IMR-90 (cell line): ENCODE results near the gene SSNA1. TPM values are rescaled to one million over a fixed set of nuclear protein-coding genes. Genes with fewer than 3 reads are reported as not detected.
A peak's percentile ranks its signal among the peaks of the same experiment; 100 is the strongest.

Experiments
- ATAC-seq: fragments of 200-7000 bp; cut with Tn5 transposase; 2 replicates; pipeline ENCODE4 v1.9.1; 2020; ENCODE audit warnings: low read depth, mild to moderate bottlenecking, moderate library complexity
- BruUV-seq: library from RNA; stranded (reverse); fragments of 400-500 nt; replicated peaks from 2 replicates; lab custom pipeline; 2021; lab: Mats Ljungman, UMichigan
- CTCF ChIA-PET: fragments of 300-600 bp; formaldehyde crosslinking; extraction: SDS; loops from one replicate; lab custom pipeline; 2021; ENCODE audit warnings: antibody characterized with exemption; lab: Yijun Ruan, JAX
- POLR2A ChIA-PET: fragments of 300-600 bp; sonication (Branson Sonifier 250); formaldehyde crosslinking; loops from one replicate; lab custom pipeline; 2022; ENCODE audit warnings: antibody characterized with exemption; ENCODE audit not compliant: unreplicated experiment; lab: Charles Lee
- DNase-seq: peaks from one replicate; pipeline ENCODE4 v3.0.0; 2013
- H2AFZ ChIP-seq: replicated peaks from 2 replicates; pipeline ENCODE3; 2013; ENCODE audit warnings: low read length, mild to moderate bottlenecking; ENCODE audit not compliant: poor library complexity
- H2AK5ac ChIP-seq: 2 replicates; pipeline ENCODE4 v1.6.1; 2013; ENCODE audit warnings: low read depth, low read length, inconsistent platforms
- H2AK9ac ChIP-seq: replicated peaks from 2 replicates; pipeline ENCODE3; 2013; ENCODE audit warnings: mild to moderate bottlenecking, low read depth, low read length, moderate library complexity; ENCODE audit not compliant: poor library complexity
- H2BK120ac ChIP-seq: 2 replicates; pipeline ENCODE4 v1.6.1; 2013; ENCODE audit warnings: low read depth, low read length, inconsistent platforms
- H2BK15ac ChIP-seq: 3 replicates; pipeline ENCODE4 v1.6.1; 2013; ENCODE audit warnings: low read depth, low read length, inconsistent platforms
- H2BK20ac ChIP-seq: 2 replicates; pipeline ENCODE4 v1.6.1; 2013; ENCODE audit warnings: low read depth, mild to moderate bottlenecking, inconsistent platforms, low read length, moderate library complexity
- H2BK5ac ChIP-seq: 2 replicates; pipeline ENCODE4 v1.6.1; 2013; ENCODE audit warnings: mild to moderate bottlenecking, low read depth, low read length, inconsistent platforms; ENCODE audit not compliant: poor library complexity, severe bottlenecking
- H3K14ac ChIP-seq: replicated peaks from 2 replicates; pipeline ENCODE4 v1.6.1; 2013; ENCODE audit warnings: low read depth, low read length, inconsistent platforms
- H3K18ac ChIP-seq: 2 replicates; pipeline ENCODE4 v1.6.1; 2013; ENCODE audit warnings: low read depth, low read length, control low read depth
- H3K23ac ChIP-seq: 2 replicates; pipeline ENCODE4 v1.6.1; 2013; ENCODE audit warnings: low read depth, low read length, inconsistent platforms
- H3K27ac ChIP-seq: 2 replicates; pipeline ENCODE4 v1.5.1; 2013; ENCODE audit warnings: mild to moderate bottlenecking, control low read depth, low read length; ENCODE audit not compliant: insufficient read depth
- H3K27me3 ChIP-seq: 2 replicates; pipeline ENCODE4 v1.6.1; 2013; ENCODE audit warnings: low read length; ENCODE audit not compliant: control insufficient read depth, insufficient read depth
- H3K36me3 ChIP-seq: 2 replicates; pipeline ENCODE4 v1.6.1; 2013; ENCODE audit warnings: low read length, mixed read lengths; ENCODE audit not compliant: control insufficient read depth, insufficient read depth
- H3K4ac ChIP-seq: 2 replicates; pipeline ENCODE4 v1.6.1; 2013; ENCODE audit warnings: low read depth, low read length, inconsistent platforms
- H3K4me1 ChIP-seq: 2 replicates; pipeline ENCODE4 v1.6.1; 2013; ENCODE audit warnings: low read length, mixed read lengths; ENCODE audit not compliant: control insufficient read depth, insufficient read depth
- H3K4me2 ChIP-seq: 2 replicates; pipeline ENCODE4 v1.6.1; 2013; ENCODE audit warnings: low read depth, mild to moderate bottlenecking, control low read depth, low read length, moderate library complexity
- H3K4me3 ChIP-seq: 2 replicates; pipeline ENCODE4 v1.5.1; 2013; ENCODE audit warnings: low read depth, mild to moderate bottlenecking, control low read depth, low read length, moderate library complexity; ENCODE audit not compliant: insufficient read depth
- H3K56ac ChIP-seq: 2 replicates; pipeline ENCODE4 v1.6.1; 2013; ENCODE audit warnings: low read length, inconsistent platforms; ENCODE audit not compliant: insufficient read depth; ENCODE audit errors: extremely low read depth
- H3K79me1 ChIP-seq, 2 experiments: 2 replicates each; pipeline ENCODE4 v1.6.1; 2013; ENCODE audit warnings: low read length in 2 of 2, inconsistent platforms in 1 of 2, low read depth in 1 of 2
- H3K9ac ChIP-seq: 2 replicates; pipeline ENCODE4 v1.6.1; 2013; ENCODE audit warnings: low read depth, low read length, control low read depth
- H3K9me1 ChIP-seq: 2 replicates; pipeline ENCODE4 v1.6.1; 2013; ENCODE audit warnings: low read length, inconsistent platforms; ENCODE audit not compliant: insufficient read depth
- H3K9me3 ChIP-seq: 2 replicates; pipeline ENCODE4 v1.6.1; 2013; ENCODE audit warnings: low read length; ENCODE audit not compliant: control insufficient read depth, insufficient read depth
- H4K20me1 ChIP-seq: 2 replicates; pipeline ENCODE4 v1.6.1; 2013; ENCODE audit warnings: low read length, inconsistent platforms; ENCODE audit not compliant: insufficient read depth
- H4K5ac ChIP-seq: 2 replicates; pipeline ENCODE4 v1.6.1; 2013; ENCODE audit warnings: mild to moderate bottlenecking, low read depth, low read length, control low read depth
- H4K8ac ChIP-seq, 2 experiments: 2 replicates each; pipeline ENCODE4 v1.6.1; 2013; ENCODE audit warnings: low read depth in 2 of 2, low read length in 2 of 2, control low read depth in 1 of 2, inconsistent platforms in 1 of 2
- H4K91ac ChIP-seq: 2 replicates; pipeline ENCODE4 v1.6.1; 2013; ENCODE audit warnings: low read depth, low read length, inconsistent platforms; ENCODE audit not compliant: insufficient read depth
- MAFK ChIP-seq: IDR thresholded peaks from 2 replicates; pipeline ENCODE4 v1.6.1; 2012; ENCODE audit warnings: low read depth, low read length, improper control_type of control experiment
- MAZ ChIP-seq: IDR thresholded peaks from 2 replicates; pipeline ENCODE4 v1.6.1; 2012; ENCODE audit warnings: low read depth, mild to moderate bottlenecking, low read length, improper control_type of control experiment, moderate library complexity, borderline replicate concordance
- MXI1 ChIP-seq: IDR thresholded peaks from 2 replicates; pipeline ENCODE4 v1.6.1; 2012; ENCODE audit warnings: low read depth, mild to moderate bottlenecking, low read length, moderate library complexity, borderline replicate concordance
- POLR2A ChIP-seq: IDR thresholded peaks from 2 replicates; pipeline ENCODE4 v1.6.1; 2012; ENCODE audit warnings: mild to moderate bottlenecking, low read depth, low read length
- WGBS, 2 experiments: methylation state at CpG; one replicate each; pipeline versions ENCODE4 v1.1.5 to v1.1.7; 2013; ENCODE audit warnings: missing lambda C conversion rate in 2 of 2; ENCODE audit not compliant: insufficient read length in 1 of 2; ENCODE audit errors: extremely low coverage in 2 of 2; 5-methylcytosine and 5-hydroxymethylcytosine counted together
- dilution Hi-C: fragments of 300-500 bp; cut with HindIII; formaldehyde crosslinking; loops from one replicate; pipeline ENCODE4 v1.14.3; 2018; ENCODE audit warnings: low sequenced_read_pairs; ENCODE audit not compliant: unreplicated experiment
- in situ Hi-C: fragments of 300-500 bp; cut with MboI; formaldehyde crosslinking; loops from 3 replicates; pipeline ENCODE4 v1.14.3; 2019; ENCODE audit warnings: low sequenced_read_pairs, inconsistent platforms, mixed read lengths
- intact Hi-C: fragments of 100-400 bp; cut with micrococcal nuclease; formaldehyde crosslinking; loops from 2 replicates; pipeline ENCODE4 v1.10.0; 2022
- polyA plus RNA-seq, 3 experiments: library from polyadenylated mRNA; depleted of rRNA; stranded (reverse); fragments of >200 nt; gene quantifications; 2 replicates each; pipeline ENCODE4 v1.2.3, GENCODE V29; 2012; ENCODE audit warnings: low replicate concordance in 1 of 3
- total RNA-seq: library from RNA; depleted of rRNA; stranded (reverse); fragments of >200 nt; gene quantifications from 2 replicates; pipeline ENCODE4 v1.2.3, GENCODE V29; 2012
- TF ChIP-seq, protein P1 (sequence below): fragments of 150-350 bp; IDR thresholded peaks from 2 replicates; pipeline ENCODE4 v1.6.1; 2017; ENCODE audit warnings: mild to moderate bottlenecking, antibody characterized with exemption, low read length, low read depth
- TF ChIP-seq, protein P2 (sequence below): fragments of 150-350 bp; IDR thresholded peaks from 2 replicates; pipeline ENCODE4 v1.6.1; 2016; ENCODE audit warnings: low read depth, mild to moderate bottlenecking, low read length, moderate library complexity, borderline replicate concordance

SSNA1 gene
- total and polyA plus RNA-seq, 2 of the 4 experiments (the other 2 are of a cell fraction): 55.7 to 86.7 TPM

DNA sequence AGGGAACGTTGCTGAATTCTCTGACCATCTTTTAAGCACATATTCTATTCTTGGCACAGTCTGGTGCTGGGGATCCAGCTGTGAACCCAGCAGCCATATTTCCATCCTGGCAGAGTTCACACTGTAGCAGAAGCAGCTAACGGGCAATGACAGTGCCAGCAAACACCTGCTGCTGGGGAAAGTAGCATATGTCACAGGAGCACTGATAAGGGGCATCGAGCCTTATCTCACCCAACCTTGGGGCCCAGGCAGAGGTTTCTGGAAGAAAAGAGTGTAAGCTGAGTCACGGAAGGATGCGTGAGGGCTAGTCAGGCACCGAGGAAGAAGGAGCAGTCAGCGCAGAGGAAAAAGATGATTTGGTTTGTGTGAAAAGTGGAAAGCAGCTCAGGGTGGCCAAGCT, 18.1 kb downstream of the SSNA1 start:
- no peak overlapping the region for H3K56ac ChIP-seq
- POLR2A ChIA-PET: no interaction called here
- TF ChIP-seq MXI1 (no peak), MAFK (no peak), MAZ (no peak), POLR2A (no peak)
- TF ChIP-seq, protein P1, sequence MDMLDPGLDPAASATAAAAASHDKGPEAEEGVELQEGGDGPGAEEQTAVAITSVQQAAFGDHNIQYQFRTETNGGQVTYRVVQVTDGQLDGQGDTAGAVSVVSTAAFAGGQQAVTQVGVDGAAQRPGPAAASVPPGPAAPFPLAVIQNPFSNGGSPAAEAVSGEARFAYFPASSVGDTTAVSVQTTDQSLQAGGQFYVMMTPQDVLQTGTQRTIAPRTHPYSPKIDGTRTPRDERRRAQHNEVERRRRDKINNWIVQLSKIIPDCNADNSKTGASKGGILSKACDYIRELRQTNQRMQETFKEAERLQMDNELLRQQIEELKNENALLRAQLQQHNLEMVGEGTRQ: no peak
- TF ChIP-seq, protein P2, sequence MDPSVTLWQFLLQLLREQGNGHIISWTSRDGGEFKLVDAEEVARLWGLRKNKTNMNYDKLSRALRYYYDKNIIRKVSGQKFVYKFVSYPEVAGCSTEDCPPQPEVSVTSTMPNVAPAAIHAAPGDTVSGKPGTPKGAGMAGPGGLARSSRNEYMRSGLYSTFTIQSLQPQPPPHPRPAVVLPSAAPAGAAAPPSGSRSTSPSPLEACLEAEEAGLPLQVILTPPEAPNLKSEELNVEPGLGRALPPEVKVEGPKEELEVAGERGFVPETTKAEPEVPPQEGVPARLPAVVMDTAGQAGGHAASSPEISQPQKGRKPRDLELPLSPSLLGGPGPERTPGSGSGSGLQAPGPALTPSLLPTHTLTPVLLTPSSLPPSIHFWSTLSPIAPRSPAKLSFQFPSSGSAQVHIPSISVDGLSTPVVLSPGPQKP: no peak

More for the DNA sequence above, 18.1 kb downstream of the SSNA1 start:
- Histone ChIP-seq H4K8ac (no peak overlapping the region), H3K27me3 (no peaks in the 10 kb centered on the region), H3K36me3 (peaks cover 9% of the 10 kb centered on the region), H2BK120ac (no peak overlapping the region), H2BK20ac (no peak overlapping the region), H2AK9ac (no peak overlapping the region), H4K20me1 (peaks cover 9% of the 10 kb centered on the region), H3K4ac (no peak overlapping the region; the same call in 1 of the 2 replicates), H3K14ac (no peak overlapping the region), H3K27ac (no peak overlapping the region), H4K5ac (no peak overlapping the region), H2BK15ac (no peak overlapping the region), H3K9me1 (0 out of 2 replicates have a peak, but pooled peaks cover 2% of the 10 kb centered on the region), H2BK5ac (no peak overlapping the region), H3K4me3 (no peak overlapping the region), H3K79me1 (peaks cover 42 to 56% of the 10 kb centered on the region in 2 experiments), H4K91ac (no peak overlapping the region), H3K9me3 (no peaks in the 10 kb centered on the region), H3K9ac (peak overlapping the region; percentile 89; the same call in 1 of the 2 replicates), H3K4me1 (peaks cover 9% of the 10 kb centered on the region), H3K23ac (no peak overlapping the region), H2AK5ac (no peak overlapping the region; the same call in 1 of the 2 replicates), H3K18ac (no peak overlapping the region), H3K4me2 (peak overlapping the region; percentile 99), H2AFZ (no peak overlapping the region)
- dilution Hi-C loops: no loop called here
- intact Hi-C loops: no loop called here
- in situ Hi-C loops: no loop called here
- no TSS peak for BruUV-seq
- CTCF ChIA-PET: no interaction called here
- DNase-seq (no peak), ATAC-seq (no peak)
- WGBS, 2 experiments: 98% methylated on average over 4 of the region's 7 CpGs; no CpG with 5 or more reads in 1 of the 2 experiments
